22Rv1 (cell line): ENCODE data around the gene SPDYE1.
"Not testable (repeated sequence)": the region's sequence is repeated elsewhere in the genome, so short reads cannot be mapped to it uniquely, and the experiment has no call there.

Experiments used
- CTCF ChIP-seq: fragments of 450-650 bp; IDR thresholded peaks from 2 replicates; pipeline ENCODE4 v1.5.1; 2017; ENCODE audit warnings: mild to moderate bottlenecking
- ZFX ChIP-seq: fragments of 450-650 bp; IDR thresholded peaks from 2 replicates; pipeline ENCODE4 v1.6.1; 2017; ENCODE audit warnings: antibody characterized with exemption, borderline replicate concordance

DNA sequence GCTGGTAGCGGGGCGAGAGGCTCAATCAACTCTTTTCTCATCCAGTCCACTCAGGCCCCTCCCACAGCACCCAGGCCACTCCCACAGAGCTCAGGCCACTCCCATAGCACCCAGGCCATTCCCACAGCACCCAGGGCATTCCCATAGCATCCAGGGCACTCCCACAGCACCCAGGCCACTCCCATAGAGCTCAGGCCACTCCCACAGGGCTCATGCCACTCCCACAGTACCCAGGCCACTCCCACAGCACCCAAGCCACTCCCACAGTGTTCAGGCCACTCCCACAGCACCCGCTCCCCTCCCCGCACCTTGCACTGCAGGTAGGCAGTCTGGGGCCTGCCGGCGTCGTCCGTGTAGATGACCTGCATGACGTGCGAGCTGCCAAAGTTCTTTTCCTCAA, 38.7 kb downstream of the SPDYE1 start:
- TF ChIP-seq CTCF, ZFX: not testable (repeated sequence)
